ENCODE results near the gene TSPAN6. TPM values are rescaled to one million over a fixed set of nuclear protein-coding genes. Genes with fewer than 3 reads are reported as not detected.

TSPAN6 gene
- total and polyA plus RNA-seq, 2 of the 13 experiments (the other 11 are each of a cell fraction or from before 2014, with no cell fraction given), result 78.9 to 133 TPM

- Histone ChIP-seq H2AFZ (ENCODE audit: low read length) (no peak overlapping the region), H3K36me3 (replicated peaks in 1 of 2; ENCODE audit: control insufficient read depth in 1 of 2, insufficient read depth in 2 of 2, low read length in 2 of 2) (no peaks in the 10 kb centered on the region), H3K9me3 (ENCODE audit: low read length) (no peaks in the 10 kb centered on the region), H3K4me1 (ENCODE audit: insufficient read depth, low read length) (no peaks in the 10 kb centered on the region), H3K27me3 (ENCODE audit: control insufficient read depth in 1 of 2, insufficient read depth in 2 of 2, low read length in 2 of 2) (no peaks in the 10 kb centered on the region), H3K79me2 (ENCODE audit: insufficient read depth, low read length) (no peaks in the 10 kb centered on the region), H3K27ac (ENCODE audit: extremely low read length, insufficient read depth, low read length) (no peak overlapping the region), H3K4me3 (replicated peaks in 1 of 3; ENCODE audit: insufficient read depth in 1 of 3, low read depth in 2 of 3, low read length in 3 of 3) (no peak overlapping the region), H3K4me2 (ENCODE audit: low read depth, low read length) (no peak overlapping the region), H4K20me1 (ENCODE audit: insufficient read depth, low read length) (no peaks in the 10 kb centered on the region), H3K9ac (ENCODE audit: insufficient read depth, low read depth, low read length) (no peak overlapping the region)
- no TSS peak for BruUV-seq (replicated peaks)
- FAIRE-seq, result no peak
- intact Hi-C loops (cut with micrococcal nuclease; ENCODE audit: unreplicated experiment) (no loop called here), in situ Hi-C loops (cut with HindIII; ENCODE audit: extremely low pct_ligation_motif_present, low pct_unique_long_range_greater_than_20kb) (no loop called here)
- TF ChIP-seq KLF16 (CRISPR knock-in tag; IDR thresholded peaks at IDR 0.05) (no peak), MAFF (IDR thresholded peaks at IDR 0.05; ENCODE audit: low read depth, low read length) (peak; percentile 75), MAFK (conservative IDR thresholded peaks at IDR 0.05 in 1 of 2, IDR thresholded peaks at IDR 0.05 in 1 of 2; ENCODE audit: low read length in 2 of 2) (peak; percentile 49 to 85)
- ChIA-PET POLR2A (no interaction called here), CTCF (ENCODE audit: low intra/inter-chr PET ratio, low total read pairs) (no interaction called here)
- no peak for ATAC-seq
- no peak for DNase-seq (ENCODE audit: low spot score)
These were observed 36.3 kb downstream of the TSPAN6 start for GRCh38 chrX:100600340-100600739.

DNA sequence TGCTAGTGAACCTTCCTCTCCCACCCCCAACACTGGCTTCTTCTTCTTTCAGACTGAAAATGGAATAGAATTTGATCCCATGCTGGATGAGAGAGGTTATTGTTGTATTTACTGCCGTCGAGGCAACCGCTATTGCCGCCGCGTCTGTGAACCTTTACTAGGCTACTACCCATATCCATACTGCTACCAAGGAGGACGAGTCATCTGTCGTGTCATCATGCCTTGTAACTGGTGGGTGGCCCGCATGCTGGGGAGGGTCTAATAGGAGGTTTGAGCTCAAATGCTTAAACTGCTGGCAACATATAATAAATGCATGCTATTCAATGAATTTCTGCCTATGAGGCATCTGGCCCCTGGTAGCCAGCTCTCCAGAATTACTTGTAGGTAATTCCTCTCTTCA, 37.1 kb downstream of the TSPAN6 start:
- H3K27me3 ChIP-seq (ENCODE audit: control insufficient read depth in 1 of 2, insufficient read depth in 2 of 2, low read length in 2 of 2), result no peaks in the 10 kb centered on the region
- BruUV-seq (replicated peaks), result no TSS peak
- H3K9me3 ChIP-seq (ENCODE audit: low read length), result no peaks in the 10 kb centered on the region
- H3K4me1 ChIP-seq (ENCODE audit: insufficient read depth, low read length), result no peaks in the 10 kb centered on the region
- no peak overlapping the region for H3K9ac ChIP-seq (ENCODE audit: insufficient read depth, low read depth, low read length)
- POLR2A ChIA-PET, result no interaction called here
- no peak overlapping the region for H3K27ac ChIP-seq (ENCODE audit: extremely low read length, insufficient read depth, low read length)
- H3K36me3 ChIP-seq (replicated peaks in 1 of 2; ENCODE audit: control insufficient read depth in 1 of 2, insufficient read depth in 2 of 2, low read length in 2 of 2), result no peaks in the 10 kb centered on the region
- CTCF ChIA-PET (ENCODE audit: low intra/inter-chr PET ratio, low total read pairs), result no interaction called here
- TF ChIP-seq SIX4 (CRISPR knock-in tag; IDR thresholded peaks at IDR 0.05) (no peak), ZNF329 (CRISPR knock-in tag; IDR thresholded peaks at IDR 0.05; ENCODE audit: low read depth) (no peak)
- no peaks in the 10 kb centered on the region for H3K79me2 ChIP-seq (ENCODE audit: insufficient read depth, low read length)
- no peaks in the 10 kb centered on the region for H4K20me1 ChIP-seq (ENCODE audit: insufficient read depth, low read length)
- no peak overlapping the region for H3K4me2 ChIP-seq (ENCODE audit: low read depth, low read length)
- intact Hi-C loops (cut with micrococcal nuclease; ENCODE audit: unreplicated experiment), result no loop called here
- no peak for DNase-seq (ENCODE audit: low spot score)
- H3K4me3 ChIP-seq (replicated peaks in 1 of 3; ENCODE audit: insufficient read depth in 1 of 3, low read depth in 2 of 3, low read length in 3 of 3), result no peak overlapping the region
- FAIRE-seq, result no peak
- WGBS (ENCODE audit: low lambda C conversion rate), result 91% methylated on average over 5 of the region's 9 CpGs
- no peak overlapping the region for H2AFZ ChIP-seq (ENCODE audit: low read length)
- no peak for ATAC-seq
- in situ Hi-C loops (cut with HindIII; ENCODE audit: extremely low pct_ligation_motif_present, low pct_unique_long_range_greater_than_20kb), result no loop called here

Data from HepG2 (cell line).